H4 (cell line): ENCODE data around the gene CXCR6. TPM values are rescaled to one million over a fixed set of nuclear protein-coding genes. Genes with fewer than 3 reads are reported as not detected.

Experiments
- DNase-seq: peaks from one replicate; pipeline ENCODE4 v3.0.0-alpha.2; 2015; ENCODE audit warnings: low spot score
- total RNA-seq: library from RNA; depleted of rRNA; stranded (reverse); fragments of >200 nt; shearing (Covaris generic); gene quantifications from 2 replicates; pipeline ENCODE4 v1.2.3, GENCODE V29; 2014; rRNA removed

Gene CXCR6
- not detected in 2 replicates for total RNA-seq

DNA sequence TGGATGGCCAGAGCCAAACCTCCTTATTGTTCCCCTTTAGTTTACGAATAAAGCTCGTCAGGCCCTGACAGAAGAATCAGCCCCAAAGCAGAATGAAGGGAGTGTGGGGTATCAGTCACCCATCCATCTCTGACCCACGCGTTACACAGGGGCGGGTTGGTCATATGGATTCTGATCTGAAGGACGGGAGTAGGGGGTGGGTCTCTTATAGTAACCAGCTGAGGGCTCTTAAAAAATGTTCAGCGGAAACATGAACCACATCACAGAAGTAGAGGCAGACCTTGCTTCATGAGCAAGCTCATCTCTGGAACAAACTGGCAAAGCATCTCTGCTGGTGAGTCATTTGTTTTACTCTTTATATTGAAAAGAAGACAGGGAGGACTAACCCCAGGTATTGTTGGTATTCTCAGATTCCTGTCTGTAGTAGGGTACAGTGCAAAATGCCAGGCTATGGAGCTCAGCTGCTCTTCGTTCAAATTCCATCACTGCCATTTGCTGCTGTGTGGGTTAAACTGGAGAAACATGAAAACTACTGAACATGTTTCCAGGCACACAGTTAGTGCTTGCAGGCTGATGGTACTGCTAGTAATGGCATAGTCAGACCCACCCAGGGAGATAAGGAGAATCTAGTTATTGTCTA, at the start of gene CXCR6:
Gene CXCR6 (plus strand): TSS at position 258 of the 640 bp plus-strand sequence. CDS start 3,018 bp downstream, outside the sequence.
- DNase-seq: no peak

DNA sequence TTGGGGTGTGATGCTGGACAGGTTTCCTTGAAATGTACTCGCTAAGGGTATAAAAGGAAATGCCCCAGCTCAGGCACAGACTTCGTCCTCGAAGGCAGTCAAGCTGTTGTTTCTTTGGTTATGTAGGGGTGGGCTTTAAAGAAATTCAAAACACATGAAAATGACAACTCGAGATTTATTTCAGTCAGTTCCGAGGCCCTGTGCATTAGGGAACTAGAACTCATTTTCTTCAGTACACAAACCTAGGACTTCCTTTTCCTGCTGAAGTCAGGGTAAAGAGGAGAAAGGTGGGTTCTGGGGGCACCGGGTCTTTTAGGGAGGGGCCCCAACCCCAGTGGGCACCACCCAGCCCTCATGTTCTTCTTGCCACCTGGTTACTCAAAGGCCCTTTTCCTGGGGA, 49.2 kb upstream of the CXCR6 start:
- no peak for DNase-seq

GRCh38 chr3:45895686-45896468, 47.4 kb upstream of the CXCR6 start:
- DNase-seq: no peak

DNA sequence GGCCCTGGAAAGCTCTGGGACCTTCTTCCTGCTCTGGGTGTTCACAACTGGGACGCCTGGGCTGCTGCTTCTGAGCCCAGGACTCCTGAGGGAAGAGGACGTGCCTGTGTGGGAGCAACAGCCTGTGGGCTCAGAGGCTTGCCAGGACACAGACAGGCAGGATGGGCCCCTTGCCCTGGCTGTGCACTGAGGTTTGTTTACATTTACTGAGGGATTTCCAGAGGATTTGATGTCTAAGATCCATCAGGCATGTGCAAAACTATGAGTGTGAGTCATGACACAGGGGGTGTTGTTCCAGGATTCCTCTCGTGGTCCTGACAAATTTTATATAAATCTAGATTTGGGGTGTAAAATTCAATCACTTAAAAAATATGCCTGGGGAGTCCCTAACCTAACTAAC, 46.3 kb upstream of the CXCR6 start:
- peak; percentile 54 for DNase-seq

DNA sequence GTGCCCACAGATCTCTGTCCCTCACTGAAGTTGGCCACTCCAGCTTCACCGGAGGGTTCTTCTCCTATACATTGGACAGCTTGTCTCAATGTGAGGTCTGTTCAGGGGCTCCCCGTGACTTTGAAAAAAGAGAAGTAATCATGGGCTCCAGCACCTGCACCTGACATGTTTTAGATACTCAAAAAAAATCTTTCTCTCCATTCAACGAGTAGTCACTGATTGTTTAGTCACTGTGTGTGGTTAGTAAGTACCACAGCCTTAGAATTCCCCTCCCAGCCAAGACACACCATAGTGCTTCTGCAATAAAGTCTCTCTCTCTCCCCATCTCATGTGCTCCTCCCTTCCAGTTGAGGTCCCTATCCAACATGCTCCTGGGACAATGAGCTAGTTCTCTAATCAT, 38.3 kb upstream of the CXCR6 start:
- DNase-seq: no peak

DNA sequence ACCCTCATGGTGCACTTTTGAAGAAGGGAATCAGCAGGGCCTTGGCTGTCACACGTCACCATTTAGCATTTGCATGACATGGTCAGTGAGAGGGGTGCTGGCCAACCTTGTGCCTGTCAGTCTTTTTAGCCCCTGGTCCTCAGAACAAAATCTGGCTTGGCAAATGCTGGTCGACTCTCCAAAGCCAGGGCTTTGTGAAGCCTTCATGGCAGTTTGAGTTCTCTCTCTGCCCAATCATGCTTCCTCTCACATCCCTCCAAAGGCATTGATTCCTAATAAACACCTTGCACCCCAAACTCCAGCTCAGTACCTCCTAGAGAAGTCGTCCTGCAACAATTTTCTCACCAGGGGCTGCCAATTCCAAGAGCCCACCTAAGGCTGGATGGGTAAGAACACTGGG, 37.5 kb upstream of the CXCR6 start:
- no peak for DNase-seq

- peak; percentile 11 for DNase-seq
Measured at GRCh38 chr3:45906681-45907407, 36.4 kb upstream of the CXCR6 start.

- DNase-seq: no peak
Measured at GRCh38 chr3:45907769-45908705, 35.2 kb upstream of the CXCR6 start.

DNA sequence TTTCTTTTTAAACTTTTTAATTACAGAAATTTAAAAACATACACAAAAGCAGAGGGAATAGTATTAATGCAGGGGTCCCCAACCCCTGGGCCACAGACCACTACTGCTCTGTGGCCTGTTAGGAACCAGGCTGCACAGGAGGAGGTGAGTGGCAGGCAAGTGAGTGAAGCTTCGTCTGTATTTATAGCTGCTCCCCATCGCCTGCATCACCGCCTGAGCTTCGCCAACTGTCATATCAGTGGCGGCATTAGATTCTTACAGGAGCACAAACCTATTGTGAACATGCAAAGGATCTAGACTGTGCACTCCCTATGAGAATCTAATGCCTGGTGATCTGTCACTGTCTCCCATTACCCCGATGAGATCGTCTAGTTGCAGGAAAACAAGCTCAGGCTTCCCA, 34.5 kb upstream of the CXCR6 start:
- no peak for DNase-seq

DNA sequence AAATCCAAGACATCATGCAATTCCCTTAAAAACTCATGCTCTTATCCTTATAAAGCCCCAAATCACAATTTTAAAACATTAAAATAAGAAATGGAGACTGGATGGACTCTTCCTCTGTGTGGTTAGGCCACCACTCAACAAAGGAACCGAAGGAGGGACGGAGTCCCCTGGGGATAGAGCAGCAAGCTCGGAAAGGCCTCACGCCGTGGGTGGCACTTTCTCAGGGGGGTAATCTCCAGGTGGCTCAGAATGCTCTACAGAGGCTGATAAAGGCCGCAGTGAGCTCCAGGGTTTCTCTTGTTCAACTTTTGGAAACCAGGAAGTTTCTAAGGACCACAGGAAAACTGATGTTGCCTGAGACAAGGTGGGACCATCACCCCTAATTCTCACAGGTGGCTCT, 33.7 kb upstream of the CXCR6 start:
- no peak for DNase-seq

DNA sequence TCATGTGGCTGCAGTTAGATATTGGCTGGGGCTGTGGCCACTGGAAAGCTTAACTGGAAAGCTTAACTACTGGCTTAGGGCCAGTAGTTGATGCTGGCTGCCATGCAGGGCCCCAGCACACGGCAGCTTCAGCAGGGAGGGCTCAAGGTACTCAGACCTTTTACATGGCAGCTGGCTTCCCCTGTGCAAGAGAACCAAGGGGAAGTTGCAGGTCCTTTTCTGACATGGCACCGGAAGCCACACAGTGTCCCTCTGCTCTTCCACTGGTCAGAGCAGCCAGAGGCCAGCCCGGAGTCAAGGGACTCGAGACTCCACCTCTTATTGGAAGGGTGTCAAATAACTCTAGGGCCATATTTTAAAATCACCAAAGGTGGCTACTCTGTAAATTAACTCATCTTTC, 32.4 kb upstream of the CXCR6 start:
- no peak for DNase-seq

DNA sequence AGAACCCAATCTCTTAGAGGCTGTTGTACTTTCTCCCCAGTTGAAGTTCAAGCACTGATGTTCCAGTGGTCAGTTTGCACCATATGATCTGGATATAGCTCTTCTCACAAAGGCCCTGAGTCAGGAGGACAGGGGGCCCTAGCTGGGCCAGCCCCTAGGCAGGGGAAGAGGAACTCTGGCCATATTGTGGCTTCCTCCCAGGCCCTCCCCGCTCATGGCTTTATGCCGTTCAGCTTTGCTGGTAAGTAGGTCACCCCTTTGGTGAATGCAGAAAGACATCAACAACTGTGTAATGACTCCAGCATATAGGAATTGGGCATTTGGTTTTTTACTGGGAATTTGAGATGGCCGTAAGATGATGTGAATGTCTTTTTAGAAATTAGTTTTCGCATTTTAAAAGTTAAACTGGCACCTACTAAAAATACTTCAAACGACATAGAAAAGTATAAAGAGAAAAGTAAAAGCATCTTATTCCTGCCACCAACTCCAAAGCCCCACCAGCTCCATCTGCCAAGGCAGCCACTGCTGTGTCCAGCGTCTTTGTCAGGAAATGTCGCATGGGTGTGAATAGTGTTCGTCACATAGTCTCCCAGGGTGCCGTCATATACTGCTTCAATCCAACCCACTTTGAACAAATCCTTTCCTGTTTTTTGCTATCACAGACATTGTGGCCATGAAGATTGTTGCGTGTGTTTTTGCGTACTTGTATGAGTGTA, 31.6 kb upstream of the CXCR6 start:
- no peak for DNase-seq

DNA sequence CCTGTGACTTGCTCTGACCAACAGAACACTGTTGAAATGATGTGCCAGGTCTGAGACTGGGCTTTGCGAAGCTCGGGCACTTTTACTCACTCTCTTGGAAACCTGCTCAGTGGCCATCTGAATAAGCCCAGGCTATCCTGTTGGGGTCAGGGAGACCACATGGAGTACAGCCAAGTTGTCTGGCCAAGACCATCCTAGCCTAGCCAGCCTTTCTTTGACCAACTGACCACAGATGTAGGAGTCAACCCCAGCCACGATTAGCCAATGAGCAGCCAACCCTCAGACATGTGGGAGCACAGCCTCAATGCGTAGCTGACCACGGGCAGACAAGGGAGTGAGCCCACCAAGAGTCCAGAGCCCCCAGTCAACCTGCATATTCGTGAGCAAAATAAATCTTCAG, 30.8 kb upstream of the CXCR6 start:
- no peak for DNase-seq

- no peak for DNase-seq
Measured at GRCh38 chr3:45914362-45915058, 28.8 kb upstream of the CXCR6 start.

- no peak for DNase-seq
Measured at GRCh38 chr3:45915059-45915439, 28.2 kb upstream of the CXCR6 start.

GRCh38 chr3:45915518-45916231, 27.6 kb upstream of the CXCR6 start:
- DNase-seq: peak; percentile 62

DNA sequence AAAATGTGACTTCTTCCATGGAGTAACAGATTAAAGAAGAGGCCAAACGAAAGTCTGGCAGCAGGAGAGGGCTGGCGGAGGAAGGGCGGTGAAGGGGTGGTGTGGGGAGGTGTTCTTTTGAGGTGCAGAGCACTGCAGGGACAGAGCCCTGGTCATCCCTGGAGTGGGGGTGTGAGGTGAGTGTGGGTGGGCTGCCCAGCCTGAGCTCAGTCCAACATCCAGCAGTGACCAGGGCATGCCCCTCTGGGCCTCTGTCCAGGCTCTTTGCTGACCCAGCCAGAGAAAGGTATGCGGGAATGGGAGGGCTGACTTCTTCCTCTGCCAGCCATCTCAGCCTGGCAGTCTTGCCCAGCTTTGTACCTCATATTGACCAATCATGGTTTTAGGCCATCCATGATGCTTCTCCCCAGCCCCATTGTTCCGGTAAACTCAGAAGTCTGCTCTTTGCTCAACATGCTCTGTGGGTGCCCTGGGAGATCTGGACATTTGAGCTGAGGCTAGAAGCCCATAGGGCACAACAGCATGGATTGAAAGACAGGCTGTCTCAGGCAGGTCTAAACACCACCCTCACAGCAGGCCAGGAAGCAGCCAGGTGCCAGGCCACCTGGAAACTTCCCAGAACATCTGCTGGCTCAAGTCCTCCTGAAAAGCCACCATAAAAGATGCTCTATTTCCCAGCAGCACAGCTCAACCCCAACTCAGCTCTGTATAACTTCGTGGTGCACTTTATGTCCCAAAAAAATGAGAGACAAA, 25.9 kb upstream of the CXCR6 start:
- no peak for DNase-seq

- no peak for DNase-seq
Measured at GRCh38 chr3:45921158-45922038, 21.9 kb upstream of the CXCR6 start.
